GM12892 (cell line): Measurements from ENCODE around the gene MGAT4A.
"Not testable (repeated sequence)": the region's sequence is repeated elsewhere in the genome, so short reads cannot be mapped to it uniquely, and the experiment has no call there.

Experiments used
- DNase-seq: peaks from one replicate; pipeline ENCODE4 v3.0.0; 2011; ENCODE audit not compliant: insufficient read length
- FAIRE-seq: peaks from 2 replicates; lab custom pipeline; 2011; peaks lifted over from hg19 to GRCh38; lab: Jason Lieb, UNC
- POLR2A ChIP-seq: IDR thresholded peaks from 2 replicates; pipeline ENCODE4 v1.6.1; 2011; ENCODE audit warnings: low read depth, low read length, control low read depth
- POLR2AphosphoS5 ChIP-seq: IDR thresholded peaks from 2 replicates; pipeline ENCODE4 v1.6.1; 2011; ENCODE audit warnings: low read depth, low read length, control low read depth
- TAF1 ChIP-seq: IDR thresholded peaks from 2 replicates; pipeline ENCODE4 v1.6.1; 2011; ENCODE audit warnings: low read depth, mild to moderate bottlenecking, control low read depth, low read length, borderline replicate concordance

Gene MGAT4A

DNA sequence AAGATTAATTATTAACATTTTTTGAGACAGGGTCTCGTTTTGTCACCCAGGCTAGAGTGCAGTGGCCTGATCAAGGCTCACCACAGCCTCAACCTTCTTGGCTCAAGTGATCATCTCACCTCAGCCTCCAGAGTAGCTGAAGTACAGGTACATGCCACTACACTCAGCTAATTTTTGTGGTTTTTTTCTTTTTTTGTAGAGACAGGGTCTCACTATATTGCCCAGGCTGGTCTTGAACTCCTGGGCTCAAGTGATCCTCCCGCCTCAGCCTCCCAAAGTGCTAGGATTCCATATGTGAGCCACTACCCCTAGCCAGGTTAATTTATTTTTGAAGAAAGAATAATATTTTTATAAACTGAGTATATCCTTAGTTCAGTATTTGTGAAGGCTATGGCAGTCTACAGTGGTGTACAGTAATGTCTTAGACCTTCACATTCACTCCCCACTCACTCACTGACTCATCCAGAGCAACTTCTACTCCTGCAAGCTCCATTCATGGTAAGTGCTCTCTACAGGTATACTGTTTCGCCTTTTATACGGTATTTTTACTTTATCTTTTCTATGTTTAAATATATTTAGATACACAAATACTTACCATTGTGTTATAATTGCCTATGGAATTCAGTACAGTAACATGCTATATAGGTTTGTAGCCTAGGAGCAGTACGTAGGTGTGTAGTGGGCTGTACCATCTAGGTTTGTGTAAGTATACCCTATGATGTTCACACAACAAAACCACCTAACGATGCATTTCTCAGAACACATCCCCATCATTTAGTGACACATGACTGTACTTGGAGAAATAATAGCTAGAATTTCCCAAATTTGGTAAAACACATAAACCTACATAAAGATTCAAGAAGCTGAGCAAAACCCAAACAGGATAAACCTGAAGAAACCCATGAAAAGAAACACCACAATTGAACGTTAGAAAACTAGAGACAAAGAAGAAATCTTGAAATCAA lies 38.6 kb downstream of the MGAT4A start:
- no peak for DNase-seq
- no peak for FAIRE-seq
- TF ChIP-seq TAF1 (no peak), POLR2AphosphoS5 (no peak), POLR2A (no peak)

DNA sequence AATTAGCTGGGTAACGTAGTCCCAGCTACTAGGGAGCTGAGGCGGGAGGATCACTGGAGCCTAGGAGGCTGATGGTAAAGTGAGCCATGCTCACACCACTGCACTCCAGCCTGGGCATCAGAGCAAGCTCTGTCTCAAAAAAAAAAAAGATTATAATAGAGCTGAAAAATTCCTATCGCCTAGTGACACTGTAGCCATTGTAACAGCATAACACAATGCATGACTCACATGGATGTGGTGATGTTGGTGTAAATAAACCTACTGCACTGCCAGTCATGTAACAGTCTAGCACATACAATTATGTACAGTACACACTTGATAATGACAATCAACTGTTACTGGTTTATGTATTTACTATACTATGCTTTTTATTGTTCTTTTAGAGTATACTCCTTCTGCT lies 39.6 kb downstream of the MGAT4A start:
- DNase-seq (no peak), FAIRE-seq (no peak)
- no peak for TF ChIP-seq POLR2AphosphoS5
- no peak for TF ChIP-seq POLR2A
- no peak for TF ChIP-seq TAF1

DNA sequence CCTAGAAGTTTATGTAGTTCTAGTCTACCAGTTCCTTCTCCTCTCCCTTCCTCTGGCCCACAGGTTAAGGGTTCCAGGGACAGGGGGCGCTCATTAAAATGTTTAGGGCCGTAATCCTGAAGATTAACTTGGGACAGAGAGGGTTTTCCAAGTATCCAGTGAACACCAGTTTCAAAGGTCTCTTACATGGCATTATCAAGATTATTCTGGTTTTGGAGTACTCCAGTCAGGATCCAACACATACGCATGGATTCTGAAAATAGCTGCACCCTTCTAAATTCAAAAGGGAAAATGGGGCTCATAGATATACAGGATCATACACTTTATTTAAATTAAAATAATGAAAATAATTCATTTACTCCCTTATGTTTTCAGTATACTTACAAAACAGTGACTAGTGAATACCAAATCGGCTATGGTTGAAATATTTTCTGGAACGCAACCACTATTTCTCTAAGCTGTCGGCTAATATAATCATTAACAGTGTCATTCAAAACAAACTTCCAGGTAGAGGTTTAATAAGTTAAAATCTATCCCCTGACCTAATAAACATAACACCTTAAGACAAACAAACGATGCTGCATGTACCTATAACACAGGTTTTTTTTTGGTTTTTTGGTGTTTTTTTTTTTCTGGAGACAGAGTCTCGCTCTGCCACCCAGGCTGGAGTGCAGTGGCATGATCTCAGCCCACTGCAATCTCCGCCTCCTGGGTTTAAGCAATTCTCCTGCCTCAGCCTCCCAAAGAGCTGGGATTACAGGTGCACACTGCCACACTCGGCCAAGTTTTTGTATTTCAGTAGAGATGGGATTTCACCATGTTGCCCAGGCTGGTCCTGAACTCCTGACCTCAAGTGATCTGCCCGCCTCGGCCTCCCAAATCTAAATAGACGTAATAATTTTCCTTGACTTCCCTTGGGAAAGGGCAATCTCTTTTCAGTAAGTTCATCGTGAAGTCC lies 44.7 kb downstream of the MGAT4A start:
- no peak for FAIRE-seq
- TF ChIP-seq TAF1 (no peak), POLR2A (no peak), POLR2AphosphoS5 (no peak)
- DNase-seq: no peak

DNA sequence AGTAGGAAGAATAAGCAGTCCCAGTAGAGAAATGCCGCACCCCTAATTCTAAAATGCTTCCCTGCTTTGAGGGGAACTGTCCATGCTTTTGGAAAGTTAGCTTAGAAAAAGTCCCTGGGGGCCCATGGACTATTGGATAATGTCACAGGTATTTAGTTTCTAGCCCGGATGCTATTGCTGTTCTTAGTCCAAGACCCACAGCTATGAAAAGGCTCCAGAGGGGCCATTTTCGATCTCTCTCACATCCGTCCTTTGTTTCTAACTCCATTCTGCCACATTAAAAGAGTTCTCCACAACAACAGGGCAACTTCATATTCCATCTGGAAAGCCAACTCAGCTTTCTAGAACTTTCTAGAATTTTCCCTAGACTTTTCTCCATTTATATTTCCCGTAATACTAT lies 47.2 kb downstream of the MGAT4A start:
- DNase-seq (no peak), FAIRE-seq (no peak)
- TF ChIP-seq TAF1 (no peak), POLR2A (no peak), POLR2AphosphoS5 (no peak)

DNA sequence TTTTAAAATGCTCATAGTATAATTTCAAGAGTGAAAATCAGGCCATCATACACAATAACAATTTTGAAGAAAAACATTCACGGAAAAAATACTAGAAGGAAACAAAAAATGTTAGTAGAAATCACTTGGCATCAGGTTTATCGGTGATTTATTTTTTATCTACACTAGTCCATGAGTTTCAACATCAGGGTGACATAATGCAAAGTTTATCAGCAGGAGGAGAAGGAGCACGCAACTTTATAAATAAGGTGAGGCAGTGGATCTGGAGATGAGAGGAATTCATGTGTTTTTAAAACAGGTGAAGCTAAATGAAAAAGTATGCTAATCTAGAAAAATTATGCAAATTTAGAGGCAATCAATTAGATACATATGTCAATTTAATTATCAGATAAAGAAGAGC lies 54.2 kb downstream of the MGAT4A start:
- no peak for DNase-seq
- no peak for FAIRE-seq
- TF ChIP-seq POLR2A (no peak), TAF1 (no peak), POLR2AphosphoS5 (no peak)

DNA sequence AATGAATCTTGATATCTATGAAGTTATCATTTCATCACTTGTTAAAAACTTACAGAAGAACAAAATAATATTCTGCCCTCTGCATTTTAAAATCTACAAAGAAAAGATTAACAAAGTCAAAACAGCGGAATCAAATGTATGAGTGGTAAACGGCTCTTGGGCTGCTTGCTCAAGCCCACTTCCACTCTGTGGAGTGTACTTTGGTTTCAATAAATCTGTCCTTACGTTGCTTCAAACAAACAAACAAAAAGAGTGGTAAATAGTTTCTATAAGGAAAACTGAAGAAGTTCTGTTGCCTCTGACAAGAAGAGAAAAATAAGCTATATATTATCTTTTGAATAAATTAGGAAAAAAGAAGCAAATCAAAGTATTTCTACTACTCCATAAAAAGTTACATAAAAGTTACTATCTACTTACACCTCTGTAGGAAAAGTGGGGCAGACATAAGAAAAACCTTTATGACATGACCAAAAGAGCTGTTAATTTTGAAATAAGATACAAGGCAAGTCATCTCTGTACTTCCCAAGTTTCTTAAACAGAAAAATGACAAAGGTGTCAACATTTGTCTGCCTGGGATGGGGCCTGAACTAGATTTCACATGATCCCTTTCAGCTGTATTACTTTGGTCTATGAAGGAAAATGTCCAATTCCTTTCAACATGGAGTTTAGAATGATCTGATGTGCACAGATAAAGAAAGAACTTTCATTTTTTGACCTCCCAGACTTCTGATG lies 56.5 kb downstream of the MGAT4A start:
- FAIRE-seq (no peak), DNase-seq (no peak)
- TF ChIP-seq POLR2A: no peak
- no peak for TF ChIP-seq TAF1
- no peak for TF ChIP-seq POLR2AphosphoS5

DNA sequence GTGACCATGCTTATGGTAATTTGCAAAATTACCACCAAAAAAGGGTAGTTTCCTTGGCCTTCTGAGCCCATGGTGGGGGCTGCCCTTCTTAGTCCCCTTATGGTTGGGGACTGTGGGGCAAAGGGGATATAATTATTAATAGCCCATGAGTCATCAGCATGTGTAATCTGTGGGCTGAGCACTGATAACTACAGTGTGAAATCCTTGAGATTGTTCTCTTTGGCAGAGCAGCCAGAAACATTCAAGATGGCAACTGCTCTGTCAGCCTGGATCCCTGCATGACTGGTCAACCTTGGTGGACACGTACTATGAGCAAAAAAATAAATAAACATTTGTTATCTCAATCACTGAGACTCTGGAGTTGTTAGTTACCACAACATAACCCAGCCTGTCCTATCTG lies 61.3 kb downstream of the MGAT4A start:
- FAIRE-seq (no peak), DNase-seq (no peak)
- TF ChIP-seq POLR2AphosphoS5 (no peak), POLR2A (no peak), TAF1 (no peak)

DNA sequence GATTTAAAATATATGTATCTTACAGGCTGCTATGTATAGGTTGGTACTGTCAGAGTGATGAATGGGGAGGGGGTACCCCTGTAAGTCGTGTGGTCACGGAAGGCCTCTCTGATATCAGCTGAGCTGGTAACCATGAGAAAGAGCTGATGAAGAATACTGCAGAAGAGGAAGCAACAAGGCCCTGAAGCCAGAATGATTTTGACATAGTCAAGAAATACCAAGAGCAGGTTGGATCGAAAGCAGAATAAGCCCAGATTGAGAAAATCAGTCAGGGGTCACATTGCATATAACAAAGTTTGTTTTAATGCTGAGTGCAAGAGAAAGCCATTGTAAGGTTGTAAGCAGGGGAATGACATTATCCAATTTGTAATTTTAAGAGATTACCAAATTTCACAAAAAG lies 65.3 kb downstream of the MGAT4A start:
- FAIRE-seq: no peak
- no peak for TF ChIP-seq TAF1
- TF ChIP-seq POLR2AphosphoS5: no peak
- no peak for TF ChIP-seq POLR2A
- DNase-seq: no peak

DNA sequence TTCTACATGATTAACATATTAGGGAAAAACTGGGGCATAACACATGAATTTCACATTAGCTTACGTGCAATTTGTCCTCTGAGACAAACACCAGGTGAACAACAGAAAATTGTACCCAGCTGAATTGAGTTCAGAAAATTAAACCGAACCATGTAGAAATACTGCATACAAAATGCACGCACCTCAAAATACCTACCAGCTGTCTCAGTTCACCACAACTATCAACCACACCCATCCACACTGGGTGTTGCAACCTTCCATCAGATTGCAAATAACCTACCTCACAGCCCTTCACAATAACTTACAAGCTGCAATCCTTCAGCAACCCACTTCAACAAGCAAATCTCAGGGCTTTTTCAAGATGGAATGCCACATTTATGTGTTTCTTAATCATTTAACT lies 66.6 kb downstream of the MGAT4A start:
- no peak for TF ChIP-seq TAF1
- FAIRE-seq (no peak), DNase-seq (no peak)

DNA sequence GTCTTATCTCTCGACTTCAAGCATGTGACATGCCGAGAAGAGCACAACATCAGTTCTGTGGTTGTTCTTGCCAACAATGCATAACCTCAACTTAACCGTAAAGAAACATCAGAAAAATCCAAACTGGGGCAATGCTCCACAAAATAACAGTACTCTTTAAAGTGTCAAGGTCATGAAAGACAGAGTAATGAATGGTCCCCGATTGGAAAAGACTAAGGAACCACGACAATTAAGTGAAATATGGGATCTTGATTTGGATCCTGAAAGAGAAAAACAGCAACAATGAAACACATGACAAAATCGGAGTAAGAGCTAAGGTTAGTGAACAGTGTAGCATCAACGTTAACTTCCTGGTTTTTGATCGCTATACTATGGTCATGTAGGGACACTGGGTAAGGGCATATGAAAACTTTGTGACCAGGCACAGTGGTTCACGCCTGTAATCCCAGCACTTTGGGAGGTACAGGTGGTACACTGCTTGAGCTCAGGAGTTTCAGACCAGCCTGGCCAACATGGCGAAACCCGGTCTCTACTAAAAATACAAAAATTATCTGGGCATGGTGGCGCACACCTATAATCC lies 67.3 kb downstream of the MGAT4A start:
- no peak for FAIRE-seq
- no peak for DNase-seq
- TF ChIP-seq TAF1 (no peak), POLR2A (no peak), POLR2AphosphoS5 (no peak)

DNA sequence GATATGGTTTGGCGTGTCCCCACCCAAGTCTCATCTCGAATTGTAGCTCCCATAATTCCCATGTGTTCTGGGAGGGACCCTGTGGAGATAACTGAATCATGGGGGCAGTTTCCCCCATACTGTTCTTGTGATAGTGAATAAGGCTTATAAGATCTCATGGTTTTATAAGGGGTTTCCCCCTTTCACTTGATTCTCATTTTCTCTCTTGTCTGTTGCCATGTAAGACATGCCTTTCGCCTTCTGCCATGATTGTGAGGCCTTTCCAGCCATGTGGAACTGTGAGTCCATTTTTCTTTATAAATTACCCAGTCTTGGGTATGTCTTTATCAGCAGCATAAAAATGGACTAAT lies 71.5 kb downstream of the MGAT4A start:
- DNase-seq, FAIRE-seq: not testable (repeated sequence)
